SU-DHL-6 (cell line): Measurements from ENCODE around the gene ZNF726.

Experiments
- H2AFZ ChIP-seq: fragments of 200-600 bp; sonication (generic); 2 replicates; pipeline ENCODE4 v1.6.1; 2014; ENCODE audit warnings: low read depth, mild to moderate bottlenecking, moderate library complexity, mixed read lengths, antibody characterized with exemption, low read length; ENCODE audit not compliant: severe bottlenecking
- H3F3A ChIP-seq: fragments of 200-600 bp; shearing (Covaris generic); 2 replicates; pipeline ENCODE4 v1.6.0; 2016; ENCODE audit warnings: antibody characterized with exemption, mild to moderate bottlenecking; ENCODE audit not compliant: insufficient read depth
- H3K27ac ChIP-seq: fragments of 200-600 bp; sonication (generic); 2 replicates; pipeline ENCODE4 v1.5.1; 2016; ENCODE audit warnings: low read depth, mild to moderate bottlenecking, low read length, moderate library complexity, mixed read lengths
- H3K27me3 ChIP-seq: fragments of 200-600 bp; sonication (generic), shearing (Covaris generic); 2 replicates; pipeline ENCODE4 v1.6.0; 2014; ENCODE audit warnings: mild to moderate bottlenecking, low read length
- H3K36me3 ChIP-seq: fragments of 200-600 bp; sonication (generic); 2 replicates; pipeline ENCODE4 v1.6.1; 2014; ENCODE audit warnings: mild to moderate bottlenecking, low read length, mixed read lengths
- H3K4me2 ChIP-seq: fragments of 300-600, 200-600 bp; shearing (Covaris generic), sonication (generic); 2 replicates; pipeline ENCODE4 v1.6.0; 2014; ENCODE audit warnings: low read length, low read depth, mild to moderate bottlenecking; ENCODE audit not compliant: poor library complexity, severe bottlenecking
- H3K4me3 ChIP-seq: fragments of 200-600 bp; sonication (generic); 2 replicates; pipeline ENCODE4 v1.5.1; 2014; ENCODE audit warnings: antibody characterized with exemption, low read length, mild to moderate bottlenecking, mixed read lengths; ENCODE audit not compliant: insufficient read depth, poor library complexity, severe bottlenecking
- H3K79me2 ChIP-seq: fragments of 200-600 bp; sonication (generic); 2 replicates; pipeline ENCODE4 v1.6.1; 2014; ENCODE audit warnings: mild to moderate bottlenecking, low read length, moderate library complexity; ENCODE audit not compliant: insufficient read depth
- H3K9ac ChIP-seq: fragments of 200-600 bp; sonication (generic); 2 replicates; pipeline ENCODE4 v1.7.0; 2014; ENCODE audit warnings: mild to moderate bottlenecking, low read length
- H3K9me2 ChIP-seq: fragments of 200-600 bp; sonication (generic); replicated peaks from 2 replicates; pipeline ENCODE4 v1.6.1; 2014; ENCODE audit warnings: low read length; ENCODE audit not compliant: insufficient read depth
- H3K9me3 ChIP-seq: fragments of 200-600 bp; sonication (generic); 2 replicates; pipeline ENCODE4 v1.6.1; 2014; ENCODE audit warnings: low read length, mixed read lengths; ENCODE audit not compliant: insufficient read depth
- H4K20me1 ChIP-seq: fragments of 200-600 bp; sonication (generic); 2 replicates; pipeline ENCODE4 v1.6.1; 2014; ENCODE audit warnings: low read depth, mild to moderate bottlenecking, antibody characterized with exemption, low read length, moderate library complexity, mixed read lengths
- EZH2phosphoT487 ChIP-seq: fragments of 200-600 bp; sonication (generic), shearing (Covaris generic); conservative IDR thresholded peaks from 2 replicates; pipeline ENCODE4 v1.6.1; 2018; ENCODE audit warnings: mild to moderate bottlenecking, antibody characterized with exemption, low read length, moderate library complexity, mixed read lengths
- TF ChIP-seq, protein P1 (sequence below): fragments of 200-600 bp; sonication (generic); IDR thresholded peaks from one replicate; pipeline ENCODE4 v1.5.1; 2017; ENCODE audit warnings: antibody characterized with exemption, mild to moderate bottlenecking, low read length, moderate library complexity; ENCODE audit not compliant: insufficient read depth, poor library complexity, severe bottlenecking

The ZNF726 gene

DNA sequence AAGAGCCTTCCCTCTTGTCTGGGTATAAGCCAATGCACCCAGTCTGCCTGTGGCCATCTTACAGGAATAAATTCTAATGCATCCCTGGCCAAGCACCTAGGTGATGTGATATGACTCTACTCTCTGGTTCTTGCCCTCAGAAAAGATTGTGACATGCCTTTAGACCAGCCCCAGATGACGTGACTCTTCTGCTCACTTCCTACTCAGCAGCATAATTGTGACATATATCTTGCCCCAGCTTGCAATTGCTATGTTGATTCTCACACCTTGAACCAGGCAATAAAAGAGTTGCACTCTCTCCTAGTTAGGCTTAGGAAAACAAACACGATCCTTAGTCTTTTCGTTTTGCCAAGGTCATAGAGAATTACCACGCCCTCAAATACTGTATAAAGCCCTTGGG lies 13.3 kb upstream of the ZNF726 start:
- H3K36me3 ChIP-seq, result no peaks in the 10 kb centered on the region
- no peaks in the 10 kb centered on the region for H3K79me2 ChIP-seq
- H3K4me2 ChIP-seq, result no peak overlapping the region
- no peaks in the 10 kb centered on the region for H3K9me2 ChIP-seq
- no peaks in the 10 kb centered on the region for H3K27me3 ChIP-seq
- TF ChIP-seq EZH2phosphoT487, result no peak
- TF ChIP-seq, protein P1, sequence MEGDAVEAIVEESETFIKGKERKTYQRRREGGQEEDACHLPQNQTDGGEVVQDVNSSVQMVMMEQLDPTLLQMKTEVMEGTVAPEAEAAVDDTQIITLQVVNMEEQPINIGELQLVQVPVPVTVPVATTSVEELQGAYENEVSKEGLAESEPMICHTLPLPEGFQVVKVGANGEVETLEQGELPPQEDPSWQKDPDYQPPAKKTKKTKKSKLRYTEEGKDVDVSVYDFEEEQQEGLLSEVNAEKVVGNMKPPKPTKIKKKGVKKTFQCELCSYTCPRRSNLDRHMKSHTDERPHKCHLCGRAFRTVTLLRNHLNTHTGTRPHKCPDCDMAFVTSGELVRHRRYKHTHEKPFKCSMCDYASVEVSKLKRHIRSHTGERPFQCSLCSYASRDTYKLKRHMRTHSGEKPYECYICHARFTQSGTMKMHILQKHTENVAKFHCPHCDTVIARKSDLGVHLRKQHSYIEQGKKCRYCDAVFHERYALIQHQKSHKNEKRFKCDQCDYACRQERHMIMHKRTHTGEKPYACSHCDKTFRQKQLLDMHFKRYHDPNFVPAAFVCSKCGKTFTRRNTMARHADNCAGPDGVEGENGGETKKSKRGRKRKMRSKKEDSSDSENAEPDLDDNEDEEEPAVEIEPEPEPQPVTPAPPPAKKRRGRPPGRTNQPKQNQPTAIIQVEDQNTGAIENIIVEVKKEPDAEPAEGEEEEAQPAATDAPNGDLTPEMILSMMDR, result no peak
- peaks cover 18% of the 10 kb centered on the region; the same call in 1 of the 2 replicates for H3K9me3 ChIP-seq
- H3F3A ChIP-seq, result no peaks in the 10 kb centered on the region
- no peaks in the 10 kb centered on the region for H4K20me1 ChIP-seq
- no peak overlapping the region for H3K9ac ChIP-seq
- no peak overlapping the region for H3K4me3 ChIP-seq
- H2AFZ ChIP-seq, result no peak overlapping the region
- H3K27ac ChIP-seq, result no peak overlapping the region

DNA sequence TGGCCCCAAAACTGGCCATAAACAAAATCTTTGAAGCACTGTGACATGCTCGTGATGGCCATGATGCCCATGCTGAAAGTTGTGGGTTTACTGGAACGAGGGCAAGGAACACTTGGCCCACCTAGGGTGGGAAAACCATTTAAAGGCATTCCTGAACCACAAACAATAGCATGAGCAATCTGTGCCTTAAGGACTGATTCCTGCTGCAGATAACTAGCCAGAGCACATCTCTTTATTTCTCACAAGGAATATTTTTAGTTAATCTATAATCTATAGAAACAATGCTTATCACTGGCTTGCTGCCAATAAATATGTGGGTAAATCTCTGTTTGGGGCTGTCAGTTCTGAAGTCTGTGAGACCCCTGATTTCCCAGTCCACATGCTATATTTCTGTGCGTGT lies 10.3 kb upstream of the ZNF726 start:
- H3K36me3 ChIP-seq, result no peaks in the 10 kb centered on the region
- TF ChIP-seq EZH2phosphoT487, result no peak
- TF ChIP-seq, protein P1, result no peak
- H4K20me1 ChIP-seq, result no peaks in the 10 kb centered on the region
- H3K27me3 ChIP-seq, result no peaks in the 10 kb centered on the region
- no peak overlapping the region for H3K4me2 ChIP-seq
- no peaks in the 10 kb centered on the region for H3K9me2 ChIP-seq
- H3F3A ChIP-seq, result no peaks in the 10 kb centered on the region
- H3K9ac ChIP-seq, result no peak overlapping the region
- no peaks in the 10 kb centered on the region for H3K79me2 ChIP-seq
- H2AFZ ChIP-seq, result no peak overlapping the region
- no peak overlapping the region for H3K27ac ChIP-seq
- no peak overlapping the region for H3K4me3 ChIP-seq
- peaks cover 18% of the 10 kb centered on the region; the same call in 1 of the 2 replicates for H3K9me3 ChIP-seq

DNA sequence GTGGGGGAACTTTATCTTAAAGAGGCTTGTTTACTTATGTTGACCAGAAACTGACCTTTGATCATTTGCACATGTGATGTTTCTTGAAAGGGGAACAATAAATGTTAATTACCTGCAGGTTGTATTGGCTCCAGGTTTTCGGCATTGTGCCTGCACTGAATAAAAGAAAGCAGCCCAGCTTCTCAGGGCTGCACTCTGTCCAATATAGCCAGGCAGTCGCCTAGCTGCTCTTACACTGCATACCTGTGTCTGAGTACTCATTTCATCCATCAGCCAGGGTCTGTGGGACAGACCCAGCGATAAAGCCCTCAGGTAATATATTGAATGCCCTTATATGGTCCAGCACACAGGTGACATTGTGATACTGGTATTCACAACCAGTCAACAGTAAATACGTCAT lies 8.9 kb upstream of the ZNF726 start:
- H3K4me2 ChIP-seq, result no peak overlapping the region
- no peaks in the 10 kb centered on the region for H3K79me2 ChIP-seq
- H3K9me3 ChIP-seq, result peaks cover 18% of the 10 kb centered on the region; the same call in 1 of the 2 replicates
- H3F3A ChIP-seq, result no peaks in the 10 kb centered on the region
- no peak overlapping the region for H3K9ac ChIP-seq
- no peaks in the 10 kb centered on the region for H4K20me1 ChIP-seq
- no peak overlapping the region for H3K4me3 ChIP-seq
- H3K27ac ChIP-seq, result no peak overlapping the region
- H3K36me3 ChIP-seq, result no peaks in the 10 kb centered on the region
- no peak overlapping the region for H2AFZ ChIP-seq
- no peaks in the 10 kb centered on the region for H3K27me3 ChIP-seq
- TF ChIP-seq, protein P1, result no peak
- no peak for TF ChIP-seq EZH2phosphoT487
- H3K9me2 ChIP-seq, result no peaks in the 10 kb centered on the region
